ENCODE measurements around the gene PEBP1. TPM values are rescaled to one million over a fixed set of nuclear protein-coding genes. Genes with fewer than 3 reads are reported as not detected.

PEBP1 gene
- polyA plus RNA-seq, 1 donor from 2014 or later = 702 TPM

- Histone ChIP-seq H2AFZ (ENCODE audit: low read depth, low read length) (no peak overlapping the region), H3K9me3 (ENCODE audit: low read length) (no peaks in the 10 kb centered on the region), H3K36me3 (ENCODE audit: insufficient read depth, low read length) (peaks cover 4% of the 10 kb centered on the region), H3K27ac (ENCODE audit: low read length) (no peak overlapping the region), H4K20me1 (ENCODE audit: insufficient read depth) (no peaks in the 10 kb centered on the region), H3K9me2 (ENCODE audit: insufficient read depth, low read length) (no peaks in the 10 kb centered on the region), H3K79me2 (replicated peaks; ENCODE audit: insufficient read depth, low read length) (no peaks in the 10 kb centered on the region), H3K4me3 (ENCODE audit: low read length) (no peak overlapping the region), H3K27me3 (ENCODE audit: insufficient read depth, low read depth, low read length) (no peaks in the 10 kb centered on the region), H3F3A (ENCODE audit: insufficient read depth, low read length, poor library complexity, severe bottlenecking) (no peaks in the 10 kb centered on the region), H3K4me2 (ENCODE audit: low read length) (no peak overlapping the region), H3K9ac (ENCODE audit: low read length) (no peak overlapping the region)
- TF ChIP-seq EP300 (conservative IDR thresholded peaks at IDR 0.05; ENCODE audit: poor library complexity, severe bottlenecking) (no peak), REST (IDR thresholded peaks at IDR 0.05; ENCODE audit: borderline replicate concordance) (no peak), SMC3 (conservative IDR thresholded peaks at IDR 0.05; ENCODE audit: poor library complexity) (no peak), CTCF (IDR thresholded peaks at IDR 0.05; ENCODE audit: poor library complexity, severe bottlenecking) (no peak), POLR2AphosphoS5 (IDR thresholded peaks at IDR 0.05) (no peak), RAD21 (conservative IDR thresholded peaks at IDR 0.05) (no peak), TAF1 (IDR thresholded peaks at IDR 0.05; ENCODE audit: low read depth) (no peak), MXI1 (conservative IDR thresholded peaks at IDR 0.05; ENCODE audit: poor library complexity, severe bottlenecking) (no peak), EZH2 (IDR thresholded peaks at IDR 0.05; ENCODE audit: borderline replicate concordance, insufficient read depth, low read length, poor library complexity, severe bottlenecking) (no peak)
Measured at GRCh38 chr12:118160536-118160935, 24.6 kb downstream of the PEBP1 start.

- no peaks in the 10 kb centered on the region for H3K9me3 ChIP-seq (ENCODE audit: low read length)
- no peak overlapping the region for H3K9ac ChIP-seq (ENCODE audit: low read length)
- H3K27me3 ChIP-seq (ENCODE audit: insufficient read depth, low read depth, low read length) = no peaks in the 10 kb centered on the region
- H3K9me2 ChIP-seq (ENCODE audit: insufficient read depth, low read length) = no peaks in the 10 kb centered on the region
- H3K27ac ChIP-seq (ENCODE audit: low read length) = no peak overlapping the region
- no peaks in the 10 kb centered on the region for H3K79me2 ChIP-seq (replicated peaks; ENCODE audit: insufficient read depth, low read length)
- TF ChIP-seq RAD21 (conservative IDR thresholded peaks at IDR 0.05) (peak; percentile 68), EP300 (conservative IDR thresholded peaks at IDR 0.05; ENCODE audit: poor library complexity, severe bottlenecking) (no peak), TAF1 (IDR thresholded peaks at IDR 0.05; ENCODE audit: low read depth) (no peak), SMC3 (conservative IDR thresholded peaks at IDR 0.05; ENCODE audit: poor library complexity) (peak; percentile 58), POLR2AphosphoS5 (IDR thresholded peaks at IDR 0.05) (no peak), CTCF (IDR thresholded peaks at IDR 0.05; ENCODE audit: poor library complexity, severe bottlenecking) (peak; percentile 67), REST (IDR thresholded peaks at IDR 0.05; ENCODE audit: borderline replicate concordance) (no peak), EZH2 (IDR thresholded peaks at IDR 0.05; ENCODE audit: borderline replicate concordance, insufficient read depth, low read length, poor library complexity, severe bottlenecking) (no peak), MXI1 (conservative IDR thresholded peaks at IDR 0.05; ENCODE audit: poor library complexity, severe bottlenecking) (no peak)
- no peak overlapping the region for H3K4me2 ChIP-seq (ENCODE audit: low read length)
- no peak overlapping the region for H3K4me3 ChIP-seq (ENCODE audit: low read length)
- H3K36me3 ChIP-seq (ENCODE audit: insufficient read depth, low read length) = no peaks in the 10 kb centered on the region
- H2AFZ ChIP-seq (ENCODE audit: low read depth, low read length) = no peak overlapping the region
- no peaks in the 10 kb centered on the region for H3F3A ChIP-seq (ENCODE audit: insufficient read depth, low read length, poor library complexity, severe bottlenecking)
- H4K20me1 ChIP-seq (ENCODE audit: insufficient read depth) = no peaks in the 10 kb centered on the region
Measured at GRCh38 chr12:118164798-118165486, 29.0 kb downstream of the PEBP1 start.
